ENCODE data around the gene ANKRD29. TPM values are rescaled to one million over a fixed set of nuclear protein-coding genes. Genes with fewer than 3 reads are reported as not detected.

The ANKRD29 gene
- total and polyA plus RNA-seq, 7 donors = 2.5 to 31.0 (median 4.2) TPM

DNA sequence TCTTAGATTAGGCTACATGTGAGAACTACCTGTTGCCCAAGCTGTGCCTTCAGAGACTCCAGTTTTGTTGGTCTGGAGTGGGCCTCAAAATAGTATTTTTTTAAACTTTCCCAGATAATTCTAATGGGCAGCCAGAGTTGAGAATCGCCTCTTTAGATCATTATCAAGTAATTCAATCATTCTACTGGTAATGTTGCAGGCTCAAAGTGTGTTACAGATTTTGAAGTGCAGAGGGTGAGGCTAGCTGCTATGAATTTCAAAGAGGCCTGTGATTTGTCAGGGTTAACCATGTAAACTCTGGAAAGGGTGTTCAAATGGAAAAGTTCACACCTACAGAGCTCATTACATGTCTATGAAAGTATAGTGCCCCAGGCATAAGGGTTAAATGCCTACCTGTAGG is 30.1 kb downstream of the ANKRD29 start:
- no peaks in the 10 kb centered on the region for H3K4me1 ChIP-seq
- intact Hi-C loops (cut with DNase I) = no loop called here
- WGBS, 2 donors = 83 to 88% methylated on average over 1 of the region's 1 CpG
- TF ChIP-seq POLR2AphosphoS5 (IDR thresholded peaks at IDR 0.05) (no peak), EP300 (IDR thresholded peaks at IDR 0.05) (no peak), POLR2A (IDR thresholded peaks at IDR 0.05) (no peak), CTCF (IDR thresholded peaks at IDR 0.05) (no peak)
- H3K27me3 ChIP-seq = no peaks in the 10 kb centered on the region
- DNase-seq = no peak
- no peak overlapping the region for H3K4me3 ChIP-seq
- no peak overlapping the region for H3K27ac ChIP-seq
- H3K9me3 ChIP-seq = no peaks in the 10 kb centered on the region
- H3K36me3 ChIP-seq = no peaks in the 10 kb centered on the region

GRCh38 chr18:23631746-23632145 is 31.0 kb downstream of the ANKRD29 start:
- no peaks in the 10 kb centered on the region for H3K27me3 ChIP-seq
- 70 to 82% methylated on average over 11 of the region's 11 CpGs for WGBS, 2 donors
- no peak overlapping the region for H3K4me3 ChIP-seq
- no peaks in the 10 kb centered on the region for H3K36me3 ChIP-seq
- intact Hi-C loops (cut with DNase I) = no loop called here
- H3K9me3 ChIP-seq = no peaks in the 10 kb centered on the region
- TF ChIP-seq EP300 (IDR thresholded peaks at IDR 0.05) (no peak), CTCF (IDR thresholded peaks at IDR 0.05) (no peak), POLR2A (IDR thresholded peaks at IDR 0.05) (no peak), POLR2AphosphoS5 (IDR thresholded peaks at IDR 0.05) (no peak)
- DNase-seq = no peak
- no peaks in the 10 kb centered on the region for H3K4me1 ChIP-seq
- no peak overlapping the region for H3K27ac ChIP-seq

DNA sequence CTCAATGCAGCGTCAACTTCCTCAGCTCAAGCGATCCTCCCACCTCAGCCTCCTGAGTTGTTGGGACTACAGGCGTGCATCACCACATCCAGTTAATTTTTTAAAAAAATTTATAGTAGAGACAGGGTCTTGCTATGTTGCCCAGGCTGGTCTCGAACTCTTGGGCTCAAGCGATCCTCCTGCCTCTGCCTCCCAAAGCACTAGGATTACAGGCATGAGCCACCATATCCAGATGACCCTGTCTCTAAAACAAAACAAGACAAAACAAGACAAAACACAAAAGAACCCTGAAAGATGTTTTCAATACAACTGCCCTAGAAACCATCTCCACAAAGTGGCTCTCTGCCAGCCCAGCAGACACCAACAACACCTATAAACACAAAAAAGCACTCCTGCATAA is 31.4 kb downstream of the ANKRD29 start:
- Histone ChIP-seq H3K27me3 (no peaks in the 10 kb centered on the region), H3K4me1 (no peaks in the 10 kb centered on the region), H3K27ac (no peak overlapping the region), H3K4me3 (no peak overlapping the region), H3K9me3 (no peaks in the 10 kb centered on the region), H3K36me3 (no peaks in the 10 kb centered on the region)
- intact Hi-C loops (cut with DNase I) = no loop called here
- TF ChIP-seq POLR2AphosphoS5 (IDR thresholded peaks at IDR 0.05) (no peak), POLR2A (IDR thresholded peaks at IDR 0.05) (no peak), EP300 (IDR thresholded peaks at IDR 0.05) (no peak), CTCF (IDR thresholded peaks at IDR 0.05) (no peak)
- WGBS, 2 donors = 94 to 95% methylated on average over 5 of the region's 5 CpGs
- DNase-seq = no peak

GRCh38 chr18:23629444-23629946 is 33.2 kb downstream of the ANKRD29 start:
- no peak overlapping the region for H3K27ac ChIP-seq
- no peaks in the 10 kb centered on the region for H3K36me3 ChIP-seq
- TF ChIP-seq EP300 (IDR thresholded peaks at IDR 0.05) (no peak), POLR2AphosphoS5 (IDR thresholded peaks at IDR 0.05) (no peak), CTCF (IDR thresholded peaks at IDR 0.05) (no peak), POLR2A (IDR thresholded peaks at IDR 0.05) (no peak)
- intact Hi-C loops (cut with DNase I) = no loop called here
- DNase-seq = no peak
- WGBS, 2 donors = 27 to 67% methylated on average over 4 of the region's 4 CpGs
- H3K27me3 ChIP-seq = no peaks in the 10 kb centered on the region
- no peak overlapping the region for H3K4me3 ChIP-seq
- no peaks in the 10 kb centered on the region for H3K9me3 ChIP-seq
- no peaks in the 10 kb centered on the region for H3K4me1 ChIP-seq

DNA sequence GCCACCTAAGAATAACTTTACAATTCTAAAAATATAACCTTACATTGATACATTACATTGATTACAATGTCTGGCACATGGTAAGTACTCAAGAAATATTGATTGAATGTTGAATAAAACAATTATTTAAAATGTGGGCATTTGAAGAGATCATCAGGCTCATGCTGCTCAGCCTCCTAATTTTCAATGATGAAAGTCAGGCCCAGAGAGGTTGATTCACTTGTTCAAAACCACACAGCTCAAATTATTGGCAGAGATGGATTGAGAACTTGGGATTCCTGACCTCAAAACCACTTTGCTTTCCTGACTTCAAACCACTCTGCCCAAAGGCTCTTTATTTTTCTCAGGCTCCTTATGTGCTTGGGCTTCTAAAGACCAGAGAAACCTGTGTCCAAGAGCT is 34.7 kb downstream of the ANKRD29 start:
- intact Hi-C loops (cut with DNase I) = no loop called here
- Histone ChIP-seq H3K27ac (no peak overlapping the region), H3K9me3 (no peaks in the 10 kb centered on the region), H3K4me1 (no peaks in the 10 kb centered on the region), H3K4me3 (no peak overlapping the region), H3K36me3 (no peaks in the 10 kb centered on the region), H3K27me3 (no peaks in the 10 kb centered on the region)
- TF ChIP-seq EP300 (IDR thresholded peaks at IDR 0.05) = no peak
- TF ChIP-seq CTCF (IDR thresholded peaks at IDR 0.05) = no peak
- no peak for TF ChIP-seq POLR2AphosphoS5 (IDR thresholded peaks at IDR 0.05)
- no peak for TF ChIP-seq POLR2A (IDR thresholded peaks at IDR 0.05)
- no peak for DNase-seq

Data from sigmoid colon (tissue), 7 donors.